HG03342 (cell line): ENCODE measurements around the gene UQCRC2.
"Not testable (repeated sequence)": the region's sequence is repeated elsewhere in the genome, so short reads cannot be mapped to it uniquely, and the experiment has no call there.

Source experiments
- ATAC-seq: cut with Tn5 transposase; IDR thresholded peaks from one replicate; pipeline ENCODE4 v1.9.1; 2021; ENCODE audit warnings: mild to moderate bottlenecking, moderate library complexity; ENCODE audit not compliant: unreplicated experiment

Gene UQCRC2

GRCh38 chr16:21952793-21953540 lies at the start of gene UQCRC2:
Gene UQCRC2, plus strand, starts transcription at chr16:21953361. Its CDS starts 63 bp downstream, at chr16:21953424.
- ATAC-seq: peak; percentile 83

GRCh38 chr16:21932650-21933049 lies 20.5 kb upstream of the UQCRC2 start:
- ATAC-seq: not testable (repeated sequence)

- not testable (repeated sequence) for ATAC-seq
These were observed 19.8 kb upstream of the UQCRC2 start for GRCh38 chr16:21933316-21933715.

GRCh38 chr16:21933790-21934189 lies 19.4 kb upstream of the UQCRC2 start:
- not testable (repeated sequence) for ATAC-seq

- not testable (repeated sequence) for ATAC-seq
These were observed 16.9 kb upstream of the UQCRC2 start for GRCh38 chr16:21936216-21936615.

- ATAC-seq: no peak
These were observed 15.8 kb upstream of the UQCRC2 start for GRCh38 chr16:21937336-21937829.

- no peak for ATAC-seq
These were observed 12.6 kb upstream of the UQCRC2 start for GRCh38 chr16:21940570-21940969.

GRCh38 chr16:21943571-21943970 lies 9.6 kb upstream of the UQCRC2 start:
- no peak for ATAC-seq

- no peak for ATAC-seq
These were observed 6.1 kb upstream of the UQCRC2 start for GRCh38 chr16:21946889-21947635.

GRCh38 chr16:21949713-21950260 lies 3.4 kb upstream of the UQCRC2 start:
- no peak for ATAC-seq

GRCh38 chr16:21950782-21951521 lies 2.2 kb upstream of the UQCRC2 start:
- no peak for ATAC-seq

GRCh38 chr16:21952040-21952792 lies 945 bp upstream of the UQCRC2 start:
- ATAC-seq: peak; percentile 27

- peak; percentile 21 for ATAC-seq
These were observed 361 bp downstream of the UQCRC2 start for GRCh38 chr16:21953541-21953902.

GRCh38 chr16:21957714-21958346 lies 4.7 kb downstream of the UQCRC2 start:
- ATAC-seq: no peak

- ATAC-seq: no peak
These were observed 5.9 kb downstream of the UQCRC2 start for GRCh38 chr16:21959050-21959449.

GRCh38 chr16:21962475-21962874 lies 9.3 kb downstream of the UQCRC2 start:
- ATAC-seq: no peak

GRCh38 chr16:21963887-21964286 lies 10.7 kb downstream of the UQCRC2 start:
- ATAC-seq: no peak

- no peak for ATAC-seq
These were observed 11.2 kb downstream of the UQCRC2 start for GRCh38 chr16:21964353-21964752.

- no peak for ATAC-seq
These were observed 18.7 kb downstream of the UQCRC2 start for GRCh38 chr16:21971856-21972255.

GRCh38 chr16:21973945-21974344 lies 20.8 kb downstream of the UQCRC2 start:
- ATAC-seq: no peak
